Measurements from ENCODE around the gene EIF1B.

EIF1B gene

GRCh38 chr3:40355410-40355809 lies 45.9 kb downstream of the EIF1B start:
- DNase-seq: no peak

- DNase-seq: no peak
These were observed 48.9 kb downstream of the EIF1B start for GRCh38 chr3:40358454-40358853.

Measured in SHP77 treated with DMSO at 0.1 percent for 48 hours (cell line).